IMR-90 (cell line): ENCODE data around the gene OR7C2. TPM values are rescaled to one million over a fixed set of nuclear protein-coding genes. Genes with fewer than 3 reads are reported as not detected.

Source experiments
- ATAC-seq: fragments of 200-7000 bp; cut with Tn5 transposase; 2 replicates; pipeline ENCODE4 v1.9.1; 2020; ENCODE audit warnings: low read depth, mild to moderate bottlenecking, moderate library complexity
- BruUV-seq: library from RNA; stranded (reverse); fragments of 400-500 nt; replicated peaks from 2 replicates; lab custom pipeline; 2021; lab: Mats Ljungman, UMichigan
- CTCF ChIA-PET: fragments of 300-600 bp; formaldehyde crosslinking; extraction: SDS; loops from one replicate; lab custom pipeline; 2021; ENCODE audit warnings: antibody characterized with exemption; lab: Yijun Ruan, JAX
- POLR2A ChIA-PET: fragments of 300-600 bp; sonication (Branson Sonifier 250); formaldehyde crosslinking; loops from one replicate; lab custom pipeline; 2022; ENCODE audit warnings: antibody characterized with exemption; ENCODE audit not compliant: unreplicated experiment; lab: Charles Lee
- DNase-seq: peaks from one replicate; pipeline ENCODE4 v3.0.0; 2013
- H2AFZ ChIP-seq: replicated peaks from 2 replicates; pipeline ENCODE3; 2013; ENCODE audit warnings: low read length, mild to moderate bottlenecking; ENCODE audit not compliant: poor library complexity
- H2AK5ac ChIP-seq: 2 replicates; pipeline ENCODE4 v1.6.1; 2013; ENCODE audit warnings: low read depth, low read length, inconsistent platforms
- H2AK9ac ChIP-seq: replicated peaks from 2 replicates; pipeline ENCODE3; 2013; ENCODE audit warnings: mild to moderate bottlenecking, low read depth, low read length, moderate library complexity; ENCODE audit not compliant: poor library complexity
- H2BK120ac ChIP-seq: 2 replicates; pipeline ENCODE4 v1.6.1; 2013; ENCODE audit warnings: low read depth, low read length, inconsistent platforms
- H2BK15ac ChIP-seq: 3 replicates; pipeline ENCODE4 v1.6.1; 2013; ENCODE audit warnings: low read depth, low read length, inconsistent platforms
- H2BK20ac ChIP-seq: 2 replicates; pipeline ENCODE4 v1.6.1; 2013; ENCODE audit warnings: low read depth, mild to moderate bottlenecking, inconsistent platforms, low read length, moderate library complexity
- H2BK5ac ChIP-seq: 2 replicates; pipeline ENCODE4 v1.6.1; 2013; ENCODE audit warnings: mild to moderate bottlenecking, low read depth, low read length, inconsistent platforms; ENCODE audit not compliant: poor library complexity, severe bottlenecking
- H3K14ac ChIP-seq: replicated peaks from 2 replicates; pipeline ENCODE4 v1.6.1; 2013; ENCODE audit warnings: low read depth, low read length, inconsistent platforms
- H3K18ac ChIP-seq: 2 replicates; pipeline ENCODE4 v1.6.1; 2013; ENCODE audit warnings: low read depth, low read length, control low read depth
- H3K23ac ChIP-seq: 2 replicates; pipeline ENCODE4 v1.6.1; 2013; ENCODE audit warnings: low read depth, low read length, inconsistent platforms
- H3K27ac ChIP-seq: 2 replicates; pipeline ENCODE4 v1.5.1; 2013; ENCODE audit warnings: mild to moderate bottlenecking, control low read depth, low read length; ENCODE audit not compliant: insufficient read depth
- H3K27me3 ChIP-seq: 2 replicates; pipeline ENCODE4 v1.6.1; 2013; ENCODE audit warnings: low read length; ENCODE audit not compliant: control insufficient read depth, insufficient read depth
- H3K36me3 ChIP-seq: 2 replicates; pipeline ENCODE4 v1.6.1; 2013; ENCODE audit warnings: low read length, mixed read lengths; ENCODE audit not compliant: control insufficient read depth, insufficient read depth
- H3K4ac ChIP-seq: 2 replicates; pipeline ENCODE4 v1.6.1; 2013; ENCODE audit warnings: low read depth, low read length, inconsistent platforms
- H3K4me1 ChIP-seq: 2 replicates; pipeline ENCODE4 v1.6.1; 2013; ENCODE audit warnings: low read length, mixed read lengths; ENCODE audit not compliant: control insufficient read depth, insufficient read depth
- H3K4me2 ChIP-seq: 2 replicates; pipeline ENCODE4 v1.6.1; 2013; ENCODE audit warnings: low read depth, mild to moderate bottlenecking, control low read depth, low read length, moderate library complexity
- H3K4me3 ChIP-seq: 2 replicates; pipeline ENCODE4 v1.5.1; 2013; ENCODE audit warnings: low read depth, mild to moderate bottlenecking, control low read depth, low read length, moderate library complexity; ENCODE audit not compliant: insufficient read depth
- H3K56ac ChIP-seq: 2 replicates; pipeline ENCODE4 v1.6.1; 2013; ENCODE audit warnings: low read length, inconsistent platforms; ENCODE audit not compliant: insufficient read depth; ENCODE audit errors: extremely low read depth
- H3K79me1 ChIP-seq, 2 experiments: 2 replicates each; pipeline ENCODE4 v1.6.1; 2013; ENCODE audit warnings: low read length in 2 of 2, inconsistent platforms in 1 of 2, low read depth in 1 of 2
- H3K9ac ChIP-seq: 2 replicates; pipeline ENCODE4 v1.6.1; 2013; ENCODE audit warnings: low read depth, low read length, control low read depth
- H3K9me1 ChIP-seq: 2 replicates; pipeline ENCODE4 v1.6.1; 2013; ENCODE audit warnings: low read length, inconsistent platforms; ENCODE audit not compliant: insufficient read depth
- H3K9me3 ChIP-seq: 2 replicates; pipeline ENCODE4 v1.6.1; 2013; ENCODE audit warnings: low read length; ENCODE audit not compliant: control insufficient read depth, insufficient read depth
- H4K20me1 ChIP-seq: 2 replicates; pipeline ENCODE4 v1.6.1; 2013; ENCODE audit warnings: low read length, inconsistent platforms; ENCODE audit not compliant: insufficient read depth
- H4K5ac ChIP-seq: 2 replicates; pipeline ENCODE4 v1.6.1; 2013; ENCODE audit warnings: mild to moderate bottlenecking, low read depth, low read length, control low read depth
- H4K8ac ChIP-seq, 2 experiments: 2 replicates each; pipeline ENCODE4 v1.6.1; 2013; ENCODE audit warnings: low read depth in 2 of 2, low read length in 2 of 2, control low read depth in 1 of 2, inconsistent platforms in 1 of 2
- H4K91ac ChIP-seq: 2 replicates; pipeline ENCODE4 v1.6.1; 2013; ENCODE audit warnings: low read depth, low read length, inconsistent platforms; ENCODE audit not compliant: insufficient read depth
- BHLHE40 ChIP-seq: fragments of 150-350 bp; IDR thresholded peaks from 2 replicates; pipeline ENCODE4 v1.6.1; 2016; ENCODE audit warnings: mild to moderate bottlenecking, low read depth, low read length
- FOS ChIP-seq: fragments of 150-350 bp; IDR thresholded peaks from 2 replicates; pipeline ENCODE4 v1.6.1; 2016; ENCODE audit warnings: low read depth, low read length
- MAFK ChIP-seq: IDR thresholded peaks from 2 replicates; pipeline ENCODE4 v1.6.1; 2012; ENCODE audit warnings: low read depth, low read length, improper control_type of control experiment
- MXI1 ChIP-seq: IDR thresholded peaks from 2 replicates; pipeline ENCODE4 v1.6.1; 2012; ENCODE audit warnings: low read depth, mild to moderate bottlenecking, low read length, moderate library complexity, borderline replicate concordance
- WGBS, 2 experiments: methylation state at CpG; one replicate each; pipeline versions ENCODE4 v1.1.5 to v1.1.7; 2013; ENCODE audit warnings: missing lambda C conversion rate in 2 of 2; ENCODE audit not compliant: insufficient read length in 1 of 2; ENCODE audit errors: extremely low coverage in 2 of 2; 5-methylcytosine and 5-hydroxymethylcytosine counted together
- dilution Hi-C: fragments of 300-500 bp; cut with HindIII; formaldehyde crosslinking; loops from one replicate; pipeline ENCODE4 v1.14.3; 2018; ENCODE audit warnings: low sequenced_read_pairs; ENCODE audit not compliant: unreplicated experiment
- in situ Hi-C: fragments of 300-500 bp; cut with MboI; formaldehyde crosslinking; loops from 3 replicates; pipeline ENCODE4 v1.14.3; 2019; ENCODE audit warnings: low sequenced_read_pairs, inconsistent platforms, mixed read lengths
- intact Hi-C: fragments of 100-400 bp; cut with micrococcal nuclease; formaldehyde crosslinking; loops from 2 replicates; pipeline ENCODE4 v1.10.0; 2022
- polyA plus RNA-seq, 3 experiments: library from polyadenylated mRNA; depleted of rRNA; stranded (reverse); fragments of >200 nt; gene quantifications; 2 replicates each; pipeline ENCODE4 v1.2.3, GENCODE V29; 2012; ENCODE audit warnings: low replicate concordance in 1 of 3
- total RNA-seq: library from RNA; depleted of rRNA; stranded (reverse); fragments of >200 nt; gene quantifications from 2 replicates; pipeline ENCODE4 v1.2.3, GENCODE V29; 2012

Gene OR7C2
- total and polyA plus RNA-seq, 2 of the 4 experiments (the other 2 are of a cell fraction): not detected

- CTCF ChIA-PET: no interaction called here
- H3K4ac ChIP-seq: no peak overlapping the region
Observed at GRCh38 chr19:14971474-14971873, 30.2 kb downstream of the OR7C2 start.

More at GRCh38 chr19:14971474-14971873, 30.2 kb downstream of the OR7C2 start:
- no peak for TF ChIP-seq MXI1
- no peak for TF ChIP-seq BHLHE40
- TF ChIP-seq FOS: no peak
- TF ChIP-seq MAFK: no peak
- Histone ChIP-seq H2BK15ac (no peak overlapping the region), H4K5ac (no peak overlapping the region), H3K18ac (no peak overlapping the region), H4K91ac (no peak overlapping the region), H2AK5ac (no peak overlapping the region), H2BK120ac (no peak overlapping the region), H3K9me1 (no peaks in the 10 kb centered on the region), H2BK5ac (no peak overlapping the region), H3K23ac (no peak overlapping the region), H3K79me1 (no peaks in the 10 kb centered on the region), H3K56ac (no peak overlapping the region), H3K27ac (no peak overlapping the region), H3K36me3 (no peaks in the 10 kb centered on the region), H3K27me3 (no peaks in the 10 kb centered on the region), H3K9ac (no peak overlapping the region), H2BK20ac (no peak overlapping the region), H4K8ac (no peak overlapping the region), H2AK9ac (no peak overlapping the region), H3K14ac (no peak overlapping the region), H4K20me1 (no peaks in the 10 kb centered on the region), H3K4me3 (no peak overlapping the region), H3K4me2 (no peak overlapping the region), H3K9me3 (peaks cover 25% of the 10 kb centered on the region), H3K4me1 (no peaks in the 10 kb centered on the region), H2AFZ (peak overlapping the region; percentile 14)
- no TSS peak for BruUV-seq
- DNase-seq (no peak), ATAC-seq (no peak)
- POLR2A ChIA-PET: no interaction called here
- in situ Hi-C loops: no loop called here
- intact Hi-C loops: no loop called here
- WGBS, 2 experiments: 33% methylated on average over 2 of the region's 7 CpGs; no CpG with 5 or more reads in 1 of the 2 experiments
- dilution Hi-C loops: no loop called here
